ENCODE measurements around the gene NMNAT2. TPM values are rescaled to one million over a fixed set of nuclear protein-coding genes. Genes with fewer than 3 reads are reported as not detected.

The NMNAT2 gene
- polyA plus RNA-seq (2012; ENCODE audit: insufficient read length, low read depth), result not detected

DNA sequence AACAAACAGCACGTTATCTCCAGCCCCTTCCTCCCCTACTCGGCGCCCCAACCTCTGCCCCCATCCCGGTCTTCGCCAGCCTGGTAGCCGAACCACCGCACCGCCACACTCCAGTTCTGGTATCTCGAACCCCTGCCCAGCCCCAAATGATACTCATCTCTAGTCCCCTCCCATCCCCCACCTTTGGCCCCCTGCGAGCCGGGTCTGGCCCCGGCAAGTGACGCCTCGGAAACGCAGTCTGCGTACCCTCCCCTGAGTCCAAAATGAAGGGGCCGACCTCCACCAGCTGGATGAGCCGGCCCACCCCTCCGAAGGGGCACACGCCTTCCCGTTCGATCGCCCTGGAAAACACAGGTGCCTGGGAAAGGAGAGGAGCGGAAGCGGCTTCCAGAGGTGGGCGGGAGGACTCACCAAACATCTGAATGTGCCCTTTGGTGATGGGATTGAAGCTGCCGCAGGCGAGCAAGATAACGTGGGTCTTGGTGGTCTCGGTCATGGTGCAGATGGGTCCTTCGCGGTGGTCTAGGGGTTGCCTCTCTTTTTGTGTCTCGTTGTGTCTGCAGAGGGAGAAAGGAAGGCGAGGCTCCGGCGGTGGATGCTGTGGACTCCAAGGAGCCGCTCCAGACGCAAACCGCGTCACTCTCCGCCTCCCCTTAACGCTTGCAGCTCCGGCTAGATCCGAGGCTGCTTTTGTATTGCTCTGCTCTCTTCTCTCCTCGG lies at the start of gene NMNAT2:
NMNAT2 (minus strand) TSS at position 609 of the 720 bp plus-strand sequence; CDS start at position 496, 113 bp downstream.
- TF ChIP-seq POLR2AphosphoS5 (IDR thresholded peaks at IDR 0.05; ENCODE audit: low read depth, low read length) (no peak), FOXP2 (optimal IDR thresholded peaks at IDR 0.05; ENCODE audit: borderline replicate concordance, extremely low read depth, extremely low read length, insufficient read depth) (no peak), TAF1 (IDR thresholded peaks at IDR 0.05; ENCODE audit: borderline replicate concordance, insufficient read depth, low read length) (no peak), SIN3A (IDR thresholded peaks at IDR 0.05; ENCODE audit: borderline replicate concordance, insufficient read depth, low read length) (no peak)
- TF ChIP-seq, protein P1, sequence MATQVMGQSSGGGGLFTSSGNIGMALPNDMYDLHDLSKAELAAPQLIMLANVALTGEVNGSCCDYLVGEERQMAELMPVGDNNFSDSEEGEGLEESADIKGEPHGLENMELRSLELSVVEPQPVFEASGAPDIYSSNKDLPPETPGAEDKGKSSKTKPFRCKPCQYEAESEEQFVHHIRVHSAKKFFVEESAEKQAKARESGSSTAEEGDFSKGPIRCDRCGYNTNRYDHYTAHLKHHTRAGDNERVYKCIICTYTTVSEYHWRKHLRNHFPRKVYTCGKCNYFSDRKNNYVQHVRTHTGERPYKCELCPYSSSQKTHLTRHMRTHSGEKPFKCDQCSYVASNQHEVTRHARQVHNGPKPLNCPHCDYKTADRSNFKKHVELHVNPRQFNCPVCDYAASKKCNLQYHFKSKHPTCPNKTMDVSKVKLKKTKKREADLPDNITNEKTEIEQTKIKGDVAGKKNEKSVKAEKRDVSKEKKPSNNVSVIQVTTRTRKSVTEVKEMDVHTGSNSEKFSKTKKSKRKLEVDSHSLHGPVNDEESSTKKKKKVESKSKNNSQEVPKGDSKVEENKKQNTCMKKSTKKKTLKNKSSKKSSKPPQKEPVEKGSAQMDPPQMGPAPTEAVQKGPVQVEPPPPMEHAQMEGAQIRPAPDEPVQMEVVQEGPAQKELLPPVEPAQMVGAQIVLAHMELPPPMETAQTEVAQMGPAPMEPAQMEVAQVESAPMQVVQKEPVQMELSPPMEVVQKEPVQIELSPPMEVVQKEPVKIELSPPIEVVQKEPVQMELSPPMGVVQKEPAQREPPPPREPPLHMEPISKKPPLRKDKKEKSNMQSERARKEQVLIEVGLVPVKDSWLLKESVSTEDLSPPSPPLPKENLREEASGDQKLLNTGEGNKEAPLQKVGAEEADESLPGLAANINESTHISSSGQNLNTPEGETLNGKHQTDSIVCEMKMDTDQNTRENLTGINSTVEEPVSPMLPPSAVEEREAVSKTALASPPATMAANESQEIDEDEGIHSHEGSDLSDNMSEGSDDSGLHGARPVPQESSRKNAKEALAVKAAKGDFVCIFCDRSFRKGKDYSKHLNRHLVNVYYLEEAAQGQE (IDR thresholded peaks at IDR 0.05; ENCODE audit: insufficient read depth in 1 of 2, low read depth in 2 of 2, low read length in 2 of 2), result no peak

DNA sequence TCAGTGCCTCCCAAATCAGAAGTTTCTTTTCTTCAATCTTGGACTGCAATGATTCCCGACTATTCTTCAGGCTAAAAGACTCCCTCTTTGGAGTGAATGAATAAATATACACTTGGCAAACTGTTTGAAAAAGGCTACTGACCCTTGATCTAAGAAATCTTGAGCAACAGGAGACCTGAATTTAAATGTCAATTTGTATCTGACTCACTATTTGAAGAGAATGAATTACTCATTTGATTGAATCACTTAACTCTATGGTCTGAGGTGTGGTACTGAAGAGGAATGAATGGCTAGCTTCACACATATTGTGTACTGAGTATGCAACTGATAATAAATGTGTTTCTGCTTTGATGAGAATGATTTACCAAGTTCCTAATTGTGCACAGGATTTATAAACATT lies 49.5 kb upstream of the NMNAT2 start:
- TF ChIP-seq TAF1 (IDR thresholded peaks at IDR 0.05; ENCODE audit: borderline replicate concordance, insufficient read depth, low read length) (no peak), POLR2AphosphoS5 (IDR thresholded peaks at IDR 0.05; ENCODE audit: low read depth, low read length) (no peak), FOXP2 (optimal IDR thresholded peaks at IDR 0.05; ENCODE audit: borderline replicate concordance, extremely low read depth, extremely low read length, insufficient read depth) (no peak), SIN3A (IDR thresholded peaks at IDR 0.05; ENCODE audit: borderline replicate concordance, insufficient read depth, low read length) (no peak)
- TF ChIP-seq, protein P1 (IDR thresholded peaks at IDR 0.05; ENCODE audit: insufficient read depth in 1 of 2, low read depth in 2 of 2, low read length in 2 of 2), result no peak

DNA sequence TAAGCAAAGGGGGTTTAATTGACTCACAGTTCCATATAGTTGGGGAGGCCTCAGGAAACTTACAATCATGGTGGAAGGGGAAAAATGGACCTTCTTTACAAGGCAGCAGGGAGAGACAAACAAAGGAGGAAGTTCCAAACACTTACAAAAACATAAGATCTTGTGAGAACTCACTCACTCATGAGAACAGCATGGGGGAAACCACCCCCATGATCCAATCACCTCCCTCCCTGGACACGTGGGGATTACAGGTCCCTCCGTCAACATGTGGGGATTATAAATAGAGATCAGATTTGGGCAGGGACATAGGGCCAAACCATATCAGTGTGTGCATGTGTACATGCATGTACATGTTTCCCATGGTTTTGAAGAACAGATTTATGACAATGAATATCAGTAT lies 48.6 kb upstream of the NMNAT2 start:
- no peak for TF ChIP-seq SIN3A (IDR thresholded peaks at IDR 0.05; ENCODE audit: borderline replicate concordance, insufficient read depth, low read length)
- no peak for TF ChIP-seq POLR2AphosphoS5 (IDR thresholded peaks at IDR 0.05; ENCODE audit: low read depth, low read length)
- TF ChIP-seq TAF1 (IDR thresholded peaks at IDR 0.05; ENCODE audit: borderline replicate concordance, insufficient read depth, low read length), result no peak
- TF ChIP-seq, protein P1 (IDR thresholded peaks at IDR 0.05; ENCODE audit: insufficient read depth in 1 of 2, low read depth in 2 of 2, low read length in 2 of 2), result no peak
- TF ChIP-seq FOXP2 (optimal IDR thresholded peaks at IDR 0.05; ENCODE audit: borderline replicate concordance, extremely low read depth, extremely low read length, insufficient read depth), result no peak

DNA sequence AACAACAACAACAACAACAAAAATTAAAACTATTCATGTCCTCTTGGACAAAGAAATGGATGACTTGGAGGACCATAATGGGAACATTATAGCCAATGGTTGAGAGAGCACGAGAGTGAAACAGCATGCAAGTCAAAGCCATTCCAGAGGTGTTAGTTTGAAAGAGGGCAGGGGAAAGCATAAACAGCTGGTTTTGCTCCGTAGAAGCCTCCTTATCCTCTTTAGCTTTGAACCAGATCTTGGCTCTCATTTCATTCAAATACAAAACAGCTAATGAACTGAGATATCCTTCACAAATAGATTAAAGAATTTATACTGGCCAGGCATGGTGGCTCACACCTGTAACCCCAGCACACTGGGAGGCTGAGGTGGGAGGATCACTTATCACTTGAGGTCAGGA lies 45.4 kb upstream of the NMNAT2 start:
- TF ChIP-seq FOXP2 (optimal IDR thresholded peaks at IDR 0.05; ENCODE audit: borderline replicate concordance, extremely low read depth, extremely low read length, insufficient read depth), result no peak
- TF ChIP-seq SIN3A (IDR thresholded peaks at IDR 0.05; ENCODE audit: borderline replicate concordance, insufficient read depth, low read length), result no peak
- TF ChIP-seq TAF1 (IDR thresholded peaks at IDR 0.05; ENCODE audit: borderline replicate concordance, insufficient read depth, low read length), result no peak
- TF ChIP-seq POLR2AphosphoS5 (IDR thresholded peaks at IDR 0.05; ENCODE audit: low read depth, low read length), result no peak
- TF ChIP-seq, protein P1 (IDR thresholded peaks at IDR 0.05; ENCODE audit: insufficient read depth in 1 of 2, low read depth in 2 of 2, low read length in 2 of 2), result no peak

All from PFSK-1 (cell line).